22Rv1 (cell line): Measurements from ENCODE around the gene CYTIP.

ENCODE experiments used
- CTCF ChIP-seq: fragments of 450-650 bp; IDR thresholded peaks from 2 replicates; pipeline ENCODE4 v1.5.1; 2017; ENCODE audit warnings: mild to moderate bottlenecking
- ZFX ChIP-seq: fragments of 450-650 bp; IDR thresholded peaks from 2 replicates; pipeline ENCODE4 v1.6.1; 2017; ENCODE audit warnings: antibody characterized with exemption, borderline replicate concordance

- TF ChIP-seq CTCF (no peak), ZFX (no peak)
These were observed 33.2 kb upstream of the CYTIP start for GRCh38 chr2:157476953-157477709.
